ENCODE results near the gene GDPD5. TPM values are rescaled to one million over a fixed set of nuclear protein-coding genes. Genes with fewer than 3 reads are reported as not detected.

The GDPD5 gene
- total RNA-seq, 3 donors from 2014 or later (not counting 1 experiment from before 2014, with no cell fraction given): 49.7 to 95.2 (median 60.2) TPM

DNA sequence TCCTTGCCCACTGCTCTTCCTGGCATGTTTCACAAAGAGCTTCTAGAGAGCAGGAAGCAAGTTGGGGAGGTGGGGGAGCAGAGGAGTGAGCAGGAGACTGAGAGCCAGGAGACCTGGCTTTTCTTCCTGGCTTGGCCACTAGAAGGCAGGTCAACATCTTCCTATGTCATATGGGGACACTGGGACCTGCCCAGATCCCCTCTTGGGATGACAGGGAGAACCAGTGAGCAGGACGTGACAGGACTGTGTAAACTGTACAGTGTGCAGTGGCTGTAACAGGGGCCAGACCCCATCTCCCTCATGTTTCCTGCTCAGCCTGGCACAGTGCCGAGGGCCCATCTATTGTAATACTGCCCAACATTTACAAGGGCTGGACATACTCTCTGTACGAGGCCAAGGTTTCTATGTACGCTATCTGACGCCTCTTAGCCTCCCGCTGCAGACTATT is 29.4 kb downstream of the GDPD5 start:
- no peak for ATAC-seq
- no peak overlapping the region for H3K27ac Mint-ChIP-seq
- no peaks in the 10 kb centered on the region for H3K9me3 Mint-ChIP-seq
- H3K4me3 ChIP-seq (ENCODE audit: low read length): no peak overlapping the region
- no peak for DNase-seq
- TF ChIP-seq, protein P1, sequence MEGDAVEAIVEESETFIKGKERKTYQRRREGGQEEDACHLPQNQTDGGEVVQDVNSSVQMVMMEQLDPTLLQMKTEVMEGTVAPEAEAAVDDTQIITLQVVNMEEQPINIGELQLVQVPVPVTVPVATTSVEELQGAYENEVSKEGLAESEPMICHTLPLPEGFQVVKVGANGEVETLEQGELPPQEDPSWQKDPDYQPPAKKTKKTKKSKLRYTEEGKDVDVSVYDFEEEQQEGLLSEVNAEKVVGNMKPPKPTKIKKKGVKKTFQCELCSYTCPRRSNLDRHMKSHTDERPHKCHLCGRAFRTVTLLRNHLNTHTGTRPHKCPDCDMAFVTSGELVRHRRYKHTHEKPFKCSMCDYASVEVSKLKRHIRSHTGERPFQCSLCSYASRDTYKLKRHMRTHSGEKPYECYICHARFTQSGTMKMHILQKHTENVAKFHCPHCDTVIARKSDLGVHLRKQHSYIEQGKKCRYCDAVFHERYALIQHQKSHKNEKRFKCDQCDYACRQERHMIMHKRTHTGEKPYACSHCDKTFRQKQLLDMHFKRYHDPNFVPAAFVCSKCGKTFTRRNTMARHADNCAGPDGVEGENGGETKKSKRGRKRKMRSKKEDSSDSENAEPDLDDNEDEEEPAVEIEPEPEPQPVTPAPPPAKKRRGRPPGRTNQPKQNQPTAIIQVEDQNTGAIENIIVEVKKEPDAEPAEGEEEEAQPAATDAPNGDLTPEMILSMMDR (IDR thresholded peaks at IDR 0.05): no peak
- H3K4me1 Mint-ChIP-seq: peaks cover 14 to 22% of the 10 kb centered on the region in 2 donors
- no peak overlapping the region for H3K4me3 Mint-ChIP-seq
- no peaks in the 10 kb centered on the region for H3K9me3 ChIP-seq (ENCODE audit: control insufficient read depth, insufficient read depth, low read length)
- H3K4me1 ChIP-seq (ENCODE audit: control insufficient read depth, insufficient read depth, low read length): peaks cover 9% of the 10 kb centered on the region
- H3K36me3 ChIP-seq (ENCODE audit: control insufficient read depth, insufficient read depth, low read length): no peaks in the 10 kb centered on the region
- WGBS (ENCODE audit: insufficient coverage): 92% methylated on average over 6 of the region's 6 CpGs
- no peak overlapping the region for H3K27ac ChIP-seq (ENCODE audit: low read length)
- no peaks in the 10 kb centered on the region for H3K36me3 Mint-ChIP-seq
- no peaks in the 10 kb centered on the region for H3K27me3 ChIP-seq (ENCODE audit: control insufficient read depth, insufficient read depth, low read length)
- H3K27me3 Mint-ChIP-seq (ENCODE audit: low read depth in 2 of 2): no peaks in the 10 kb centered on the region
- intact Hi-C loops (cut with micrococcal nuclease): no loop called here

DNA sequence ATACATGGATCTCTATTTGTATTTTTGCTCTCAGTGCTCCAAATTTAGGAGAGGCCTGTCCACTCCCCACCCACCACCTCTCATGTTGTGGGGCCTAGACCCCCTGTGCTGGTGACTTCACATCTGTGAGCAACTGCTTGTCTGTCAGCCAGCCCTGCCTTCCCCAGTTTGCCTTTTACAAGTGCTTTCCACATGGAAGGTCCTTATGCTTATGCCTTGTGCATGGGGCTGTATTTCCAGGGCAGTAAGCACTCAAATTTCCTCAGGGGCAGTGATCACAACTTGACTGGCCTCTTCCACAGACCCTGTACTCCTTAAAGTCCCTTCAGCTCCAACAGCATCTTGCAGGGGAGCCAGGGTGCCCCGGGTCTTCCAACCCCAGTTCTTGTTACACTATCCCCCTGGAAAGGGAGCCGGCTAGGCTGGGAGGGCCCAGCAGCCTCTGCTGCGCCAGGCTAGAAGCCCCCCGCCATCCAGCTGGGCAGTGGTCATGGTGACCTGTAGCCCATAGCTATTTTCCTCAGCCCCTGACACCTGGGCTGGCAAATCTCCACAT is 29.9 kb downstream of the GDPD5 start:
- TF ChIP-seq, protein P1 (IDR thresholded peaks at IDR 0.05): no peak
- no peaks in the 10 kb centered on the region for H3K36me3 ChIP-seq (ENCODE audit: control insufficient read depth, insufficient read depth, low read length)
- peaks cover 9% of the 10 kb centered on the region for H3K4me1 ChIP-seq (ENCODE audit: control insufficient read depth, insufficient read depth, low read length)
- H3K27me3 ChIP-seq (ENCODE audit: control insufficient read depth, insufficient read depth, low read length): no peaks in the 10 kb centered on the region
- DNase-seq (no peak), ATAC-seq (no peak)
- no peaks in the 10 kb centered on the region for H3K27me3 Mint-ChIP-seq (ENCODE audit: low read depth in 2 of 2)
- no peak overlapping the region for H3K27ac ChIP-seq (ENCODE audit: low read length)
- intact Hi-C loops (cut with micrococcal nuclease): no loop called here
- no peak overlapping the region for H3K4me3 ChIP-seq (ENCODE audit: low read length)
- H3K4me1 Mint-ChIP-seq: peaks cover 10 to 21% of the 10 kb centered on the region in 2 donors
- no peak overlapping the region for H3K27ac Mint-ChIP-seq
- H3K9me3 Mint-ChIP-seq: no peaks in the 10 kb centered on the region
- no peaks in the 10 kb centered on the region for H3K36me3 Mint-ChIP-seq
- no peaks in the 10 kb centered on the region for H3K9me3 ChIP-seq (ENCODE audit: control insufficient read depth, insufficient read depth, low read length)
- 93% methylated on average over 4 of the region's 4 CpGs for WGBS (ENCODE audit: insufficient coverage)
- no peak overlapping the region for H3K4me3 Mint-ChIP-seq

DNA sequence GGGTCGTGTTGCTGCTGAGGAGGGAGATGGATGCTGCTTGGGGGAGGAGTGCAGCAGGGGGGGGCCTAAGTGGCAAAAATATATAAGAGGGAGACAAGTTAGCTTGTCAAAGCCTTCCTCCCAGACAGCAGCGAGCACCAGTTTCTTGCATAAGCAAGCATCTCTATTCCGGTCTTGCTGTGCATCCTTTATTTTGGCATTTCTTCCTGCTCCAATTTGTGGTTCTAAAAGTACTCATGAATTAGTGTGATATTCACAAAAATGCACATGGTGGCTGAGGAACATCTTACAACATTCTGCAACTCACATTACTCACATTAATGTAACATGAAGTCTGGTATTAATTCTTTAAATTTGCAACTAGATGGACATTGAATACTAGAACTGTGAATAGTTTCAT is 32.1 kb downstream of the GDPD5 start:
- TF ChIP-seq, protein P1 (IDR thresholded peaks at IDR 0.05): no peak
- H3K27me3 ChIP-seq (ENCODE audit: control insufficient read depth, insufficient read depth, low read length): no peaks in the 10 kb centered on the region
- Mint-ChIP-seq H3K4me1 (peaks cover 9% of the 10 kb centered on the region in 2 donors), H3K36me3 (no peaks in the 10 kb centered on the region), H3K4me3 (no peak overlapping the region), H3K27ac (peak overlapping the region in 1 of 2 donors; percentile 4), H3K27me3 (ENCODE audit: low read depth in 2 of 2) (no peaks in the 10 kb centered on the region), H3K9me3 (no peaks in the 10 kb centered on the region)
- intact Hi-C loops (cut with micrococcal nuclease): no loop called here
- H3K4me1 ChIP-seq (ENCODE audit: control insufficient read depth, insufficient read depth, low read length): peaks cover 9% of the 10 kb centered on the region
- H3K9me3 ChIP-seq (ENCODE audit: control insufficient read depth, insufficient read depth, low read length): no peaks in the 10 kb centered on the region
- H3K27ac ChIP-seq (ENCODE audit: low read length): no peak overlapping the region
- no peak for DNase-seq
- H3K4me3 ChIP-seq (ENCODE audit: low read length): no peak overlapping the region
- 97% methylated on average over 3 of the region's 3 CpGs for WGBS (ENCODE audit: insufficient coverage)
- ATAC-seq: no peak
- no peaks in the 10 kb centered on the region for H3K36me3 ChIP-seq (ENCODE audit: control insufficient read depth, insufficient read depth, low read length)

Measured in natural killer cell (primary cell).